ENCODE measurements around the gene CMTM5. TPM values are rescaled to one million over a fixed set of nuclear protein-coding genes. Genes with fewer than 3 reads are reported as not detected.

The CMTM5 gene
- total and polyA plus RNA-seq, 2 donors (not counting 3 experiments of a cell fraction or from before 2014, with no cell fraction given), result not detected

DNA sequence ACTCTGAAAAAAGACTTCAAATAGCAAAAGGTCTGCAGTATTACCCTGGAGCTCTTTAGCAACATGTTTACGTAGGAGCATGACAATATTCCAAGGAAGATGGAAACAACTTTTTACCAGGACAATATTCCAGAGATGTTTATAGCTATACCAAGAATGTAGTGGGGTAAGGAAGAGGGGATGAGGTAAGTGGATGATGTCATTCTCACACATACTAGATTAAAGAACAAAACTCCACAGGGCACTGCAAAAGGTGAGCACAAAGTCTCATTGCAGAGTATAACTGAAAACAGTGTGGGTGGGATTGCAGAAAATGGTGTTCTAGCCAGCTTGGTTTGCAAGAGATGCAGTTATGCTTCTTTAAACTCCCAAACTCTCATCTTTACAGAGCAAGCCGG, 8.4 kb downstream of the CMTM5 start:
- BruUV-seq (replicated peaks), result no TSS peak
- POLR2A ChIA-PET, result no interaction called here

More for the DNA sequence above, 8.4 kb downstream of the CMTM5 start:
- Histone ChIP-seq H3K27ac (ENCODE audit: insufficient read depth, low read depth, low read length) (no peak overlapping the region), H4K20me1 (replicated peaks; ENCODE audit: control insufficient read depth, extremely low read depth, insufficient read depth, low read length) (no peaks in the 10 kb centered on the region), H3K4me3 (replicated peaks in 1 of 3; ENCODE audit: insufficient read depth in 1 of 3, low read depth in 1 of 3, low read length in 3 of 3) (no peak overlapping the region), H3K27me3 (ENCODE audit: control insufficient read depth in 2 of 2, insufficient read depth in 2 of 2, low read length in 2 of 2) (no peaks in the 10 kb centered on the region), H3K9me1 (replicated peaks; ENCODE audit: control insufficient read depth, extremely low read depth, insufficient read depth, low read length) (no peaks in the 10 kb centered on the region), H2AFZ (ENCODE audit: low read depth, low read length) (no peak overlapping the region), H3K36me3 (ENCODE audit: control insufficient read depth in 2 of 2, extremely low read depth in 1 of 2, insufficient read depth in 2 of 2, low read length in 2 of 2) (no peaks in the 10 kb centered on the region), H3K9me3 (replicated peaks; ENCODE audit: control insufficient read depth, insufficient read depth, low read length) (no peaks in the 10 kb centered on the region), H3K79me2 (ENCODE audit: control insufficient read depth, insufficient read depth, low read length) (no peaks in the 10 kb centered on the region), H3K4me2 (ENCODE audit: insufficient read depth, low read length) (no peak overlapping the region), H3K4me1 (ENCODE audit: control insufficient read depth, extremely low read depth, insufficient read depth, low read length) (no peaks in the 10 kb centered on the region), H3K9ac (replicated peaks; ENCODE audit: extremely low read depth, insufficient read depth, low read length) (no peak overlapping the region)
- dilution Hi-C loops (cut with MboI; ENCODE audit: extremely low pct_ligation_motif_present, low sequenced_read_pairs), result no loop called here
- CTCF ChIA-PET, result interaction anchor here (1.1 kb wide), 1 partner anchor 9 kb away, joined by 4 read pairs; no protein-coding TSS in a partner anchor
- TF ChIP-seq POLR2AphosphoS5 (IDR thresholded peaks at IDR 0.05; ENCODE audit: insufficient read depth, low read depth, low read length) (no peak), JUN (IDR thresholded peaks at IDR 0.05; ENCODE audit: borderline replicate concordance, insufficient read depth, insufficient read length, low read depth) (no peak), POLR2A (IDR thresholded peaks at IDR 0.05; ENCODE audit: low read depth, low read length) (no peak), GATA2 (IDR thresholded peaks at IDR 0.05; ENCODE audit: insufficient read depth, insufficient read length, low read depth, low read length) (no peak), MYC (IDR thresholded peaks at IDR 0.05; ENCODE audit: low read depth, low read length) (no peak), FOS (IDR thresholded peaks at IDR 0.05; ENCODE audit: borderline replicate concordance, insufficient read depth, low read length) (no peak), CTCF (IDR thresholded peaks at IDR 0.05; ENCODE audit: extremely low read depth in 1 of 2, insufficient read depth in 1 of 2, low read depth in 1 of 2, low read length in 2 of 2) (no peak), EZH2 (IDR thresholded peaks at IDR 0.05; ENCODE audit: borderline replicate concordance, low read depth, low read length, severe bottlenecking) (no peak)
- TF ChIP-seq, protein P1, sequence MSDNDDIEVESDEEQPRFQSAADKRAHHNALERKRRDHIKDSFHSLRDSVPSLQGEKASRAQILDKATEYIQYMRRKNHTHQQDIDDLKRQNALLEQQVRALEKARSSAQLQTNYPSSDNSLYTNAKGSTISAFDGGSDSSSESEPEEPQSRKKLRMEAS (IDR thresholded peaks at IDR 0.05; ENCODE audit: insufficient read depth, insufficient read length), result no peak
- DNase-seq (ENCODE audit: low read depth, low spot score), result no peak
- FAIRE-seq, result no peak
- intact Hi-C loops (cut with micrococcal nuclease), result no loop called here
